Loucy (cell line): ENCODE measurements around the gene PIGB.

Experiments used
- CTCF ChIP-seq: fragments of 200-600 bp; sonication (generic); conservative IDR thresholded peaks from 2 replicates; pipeline ENCODE4 v1.5.1; 2014; ENCODE audit warnings: mild to moderate bottlenecking, antibody characterized with exemption, low read length
- EZH2phosphoT487 ChIP-seq: fragments of 200-600 bp; IDR thresholded peaks from 2 replicates; pipeline ENCODE4 v1.6.1; 2018; ENCODE audit warnings: antibody characterized with exemption, mild to moderate bottlenecking, moderate library complexity, borderline replicate concordance

GRCh38 chr15:55348281-55348778 is 29.3 kb downstream of the PIGB start:
- TF ChIP-seq CTCF (no peak), EZH2phosphoT487 (no peak)
